IMR-90 (cell line): ENCODE results near the gene ACTA1.

Experiments used
- CHD1 ChIP-seq: IDR thresholded peaks from 2 replicates; pipeline ENCODE4 v1.6.1; 2012; ENCODE audit warnings: low read depth, low read length, improper control_type of control experiment
- CTCF ChIP-seq: conservative IDR thresholded peaks from 2 replicates; pipeline ENCODE4 v1.5.1; 2012; ENCODE audit warnings: mild to moderate bottlenecking, low read depth, low read length, improper control_type of control experiment
- POLR2A ChIP-seq: IDR thresholded peaks from 2 replicates; pipeline ENCODE4 v1.6.1; 2012; ENCODE audit warnings: mild to moderate bottlenecking, low read depth, low read length
- RAD21 ChIP-seq: IDR thresholded peaks from 2 replicates; pipeline ENCODE4 v1.6.1; 2012; ENCODE audit warnings: low read length, improper control_type of control experiment
- RCOR1 ChIP-seq: IDR thresholded peaks from 2 replicates; pipeline ENCODE4 v1.6.1; 2012; ENCODE audit warnings: mild to moderate bottlenecking, low read length, improper control_type of control experiment; ENCODE audit not compliant: insufficient replicate concordance
- SMC3 ChIP-seq: fragments of 150-350 bp; IDR thresholded peaks from 2 replicates; pipeline ENCODE4 v1.6.1; 2016; ENCODE audit warnings: low read depth, mild to moderate bottlenecking, antibody characterized with exemption, low read length, moderate library complexity
- USF2 ChIP-seq: fragments of 150-350 bp; IDR thresholded peaks from 2 replicates; pipeline ENCODE4 v1.6.1; 2017; ENCODE audit warnings: mild to moderate bottlenecking, antibody characterized with exemption, low read length, low read depth

DNA sequence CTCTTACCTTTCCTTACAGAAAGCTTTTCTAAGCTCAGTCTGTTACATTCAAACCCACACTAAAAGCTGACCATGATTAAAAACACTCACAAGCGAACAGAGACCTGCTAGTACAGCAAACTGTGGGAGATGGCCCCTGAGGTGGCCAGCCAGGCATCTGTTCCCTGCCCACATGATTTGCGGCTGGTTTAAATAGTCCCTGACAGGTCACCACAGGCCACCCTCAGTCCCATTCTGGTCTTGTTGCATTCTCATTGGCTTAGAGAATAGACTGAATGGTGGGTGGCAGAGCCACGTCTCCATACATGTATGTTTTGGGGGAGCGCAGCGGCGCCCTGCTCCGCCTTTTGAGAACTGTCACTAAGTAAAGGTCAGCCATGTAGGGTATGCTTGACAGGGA, 2.3 kb upstream of the ACTA1 start:
- TF ChIP-seq RCOR1 (no peak), CTCF (no peak), POLR2A (no peak), RAD21 (no peak), SMC3 (no peak), CHD1 (no peak), USF2 (no peak)
